GM23338 (cell line): ENCODE measurements around the gene PGRMC2. TPM values are rescaled to one million over a fixed set of nuclear protein-coding genes. Genes with fewer than 3 reads are reported as not detected.

ENCODE experiments used
- ATAC-seq: fragments of 200-7000 bp; cut with Tn5 transposase; 3 replicates; pipeline ENCODE4 v1.9.1; 2020
- DNase-seq: peaks from one replicate; pipeline ENCODE4 v3.0.0-alpha.2; 2015; ENCODE audit warnings: low spot score
- H2AFZ ChIP-seq: fragments of 200-600 bp; sonication (generic); 2 replicates; pipeline ENCODE4 v1.8.0; 2016; ENCODE audit warnings: antibody characterized with exemption, mild to moderate bottlenecking, moderate library complexity
- H3F3A ChIP-seq: fragments of 200-600 bp; sonication (generic); replicated peaks from 2 replicates; pipeline ENCODE4 v1.8.0; 2017; ENCODE audit warnings: antibody characterized with exemption, mixed run types, low read depth
- H3K27ac ChIP-seq: fragments of 200-600 bp; sonication (generic); 2 replicates; pipeline ENCODE4 v1.6.1; 2016; ENCODE audit warnings: low read depth
- H3K27me3 ChIP-seq: fragments of 200-600 bp; sonication (generic); 2 replicates; pipeline ENCODE4 v1.8.0; 2016; ENCODE audit warnings: mild to moderate bottlenecking, mixed run types, moderate library complexity; ENCODE audit not compliant: insufficient read depth
- H3K36me3 ChIP-seq: fragments of 200-600 bp; sonication (generic); 2 replicates; pipeline ENCODE4 v1.8.0; 2016; ENCODE audit warnings: mild to moderate bottlenecking; ENCODE audit not compliant: insufficient read depth
- H3K4me1 ChIP-seq: fragments of 200-600 bp; sonication (generic); 2 replicates; pipeline ENCODE4 v1.8.0; 2016; ENCODE audit warnings: mild to moderate bottlenecking, moderate library complexity; ENCODE audit not compliant: insufficient read depth
- H3K4me2 ChIP-seq: fragments of 200-600 bp; sonication (generic); 2 replicates; pipeline ENCODE4 v1.7.1; 2017; ENCODE audit warnings: mixed run types
- H3K4me3 ChIP-seq: fragments of 200-600 bp; sonication (generic); 2 replicates; pipeline ENCODE4 v1.6.1; 2016; ENCODE audit warnings: mixed run types
- H3K79me2 ChIP-seq: fragments of 200-600 bp; sonication (generic); replicated peaks from 2 replicates; pipeline ENCODE4 v1.8.0; 2017; ENCODE audit warnings: mild to moderate bottlenecking; ENCODE audit not compliant: insufficient read depth
- H3K9me2 ChIP-seq: fragments of 200-600 bp; sonication (generic); 2 replicates; pipeline ENCODE4 v1.8.0; 2017; ENCODE audit not compliant: insufficient read depth
- H4K20me1 ChIP-seq: fragments of 200-600 bp; sonication (generic); replicated peaks from 2 replicates; pipeline ENCODE4 v1.8.0; 2017; ENCODE audit warnings: mild to moderate bottlenecking; ENCODE audit not compliant: insufficient read depth
- H3K27ac Mint-ChIP-seq: 2 replicates; pipeline ENCODE4 v1.8.0; 2020; ENCODE audit warnings: inconsistent platforms, mild to moderate bottlenecking, moderate library complexity, mixed read lengths
- H3K27me3 Mint-ChIP-seq: 3 replicates; pipeline ENCODE4 v1.8.0; 2022; ENCODE audit warnings: low read depth, mild to moderate bottlenecking, moderate library complexity, mixed read lengths, inconsistent platforms; ENCODE audit not compliant: insufficient read depth, poor library complexity
- H3K36me3 Mint-ChIP-seq: 3 replicates; pipeline ENCODE4 v1.8.0; 2021; ENCODE audit warnings: low read depth, mild to moderate bottlenecking, inconsistent platforms, moderate library complexity, mixed read lengths
- H3K4me1 Mint-ChIP-seq: 3 replicates; pipeline ENCODE4 v1.8.0; 2020; ENCODE audit warnings: mild to moderate bottlenecking, inconsistent platforms, mixed read lengths
- H3K4me3 Mint-ChIP-seq: 3 replicates; pipeline ENCODE4 v1.8.0; 2021; ENCODE audit warnings: moderate library complexity, mild to moderate bottlenecking, inconsistent platforms, mixed read lengths
- H3K9me3 Mint-ChIP-seq: 3 replicates; pipeline ENCODE4 v1.8.0; 2020; ENCODE audit warnings: moderate library complexity, mild to moderate bottlenecking, inconsistent platforms, mixed read lengths
- CREB1 ChIP-seq: fragments of 250-450 bp; sonication (Bioruptor Pico); IDR thresholded peaks from 2 replicates; pipeline ENCODE4 v1.5.0; 2020; ENCODE audit warnings: low read depth, mild to moderate bottlenecking, moderate library complexity
- EZH2 ChIP-seq: fragments of 200-600 bp; sonication (generic); IDR thresholded peaks from one replicate; pipeline ENCODE4 v1.8.0; 2017; ENCODE audit warnings: antibody characterized with exemption, mild to moderate bottlenecking, low read depth; ENCODE audit not compliant: unreplicated experiment
- EZH2phosphoT487 ChIP-seq: fragments of 200-600 bp; sonication (generic); IDR thresholded peaks from one replicate; pipeline ENCODE4 v1.8.1; 2018; ENCODE audit warnings: antibody characterized with exemption; ENCODE audit not compliant: unreplicated experiment
- JUNB ChIP-seq: IDR thresholded peaks from one replicate; pipeline ENCODE4 v1.6.1; 2016; ENCODE audit warnings: antibody characterized with exemption; ENCODE audit not compliant: unreplicated experiment
- NANOG ChIP-seq: IDR thresholded peaks from 2 replicates; pipeline ENCODE4 v1.6.1; 2016; ENCODE audit warnings: antibody characterized with exemption, borderline replicate concordance
- REST ChIP-seq: IDR thresholded peaks from one replicate; pipeline ENCODE4 v1.6.1; 2018; ENCODE audit warnings: antibody characterized with exemption; ENCODE audit not compliant: unreplicated experiment
- STAT1 ChIP-seq: IDR thresholded peaks from one replicate; pipeline ENCODE4 v1.6.1; 2016; ENCODE audit warnings: antibody characterized with exemption; ENCODE audit not compliant: unreplicated experiment
- ZNF114 ChIP-seq: fragments of 250-450 bp; sonication (Bioruptor Pico); IDR thresholded peaks from 2 replicates; pipeline ENCODE4 v1.5.0; 2020; ENCODE audit warnings: mild to moderate bottlenecking, moderate library complexity
- ZNF331 ChIP-seq: fragments of 250-450 bp; sonication (Bioruptor Pico); IDR thresholded peaks from 2 replicates; pipeline ENCODE4 v1.5.0; 2020; ENCODE audit warnings: low read depth, mild to moderate bottlenecking, moderate library complexity
- ZNF462 ChIP-seq: fragments of 250-450 bp; sonication (Bioruptor Pico); IDR thresholded peaks from 2 replicates; pipeline ENCODE4 v1.5.0; 2020; ENCODE audit warnings: mild to moderate bottlenecking, moderate library complexity
- polyA plus RNA-seq: library from polyadenylated mRNA; unstranded; fragments of >200 nt; fragmentation: Nextera tagmentation; extraction: Ambion mirVana; gene quantifications from 2 replicates; pipeline ENCODE4 v1.2.1, GENCODE V29; 2016
- total RNA-seq: library from RNA; depleted of rRNA; stranded (reverse); fragments of >200 nt; shearing (Covaris generic); gene quantifications from 2 replicates; pipeline ENCODE4 v1.2.3, GENCODE V29; 2014

PGRMC2 gene
- total and polyA plus RNA-seq, 2 experiments from 2014 or later, result 40.2 to 61.9 TPM

DNA sequence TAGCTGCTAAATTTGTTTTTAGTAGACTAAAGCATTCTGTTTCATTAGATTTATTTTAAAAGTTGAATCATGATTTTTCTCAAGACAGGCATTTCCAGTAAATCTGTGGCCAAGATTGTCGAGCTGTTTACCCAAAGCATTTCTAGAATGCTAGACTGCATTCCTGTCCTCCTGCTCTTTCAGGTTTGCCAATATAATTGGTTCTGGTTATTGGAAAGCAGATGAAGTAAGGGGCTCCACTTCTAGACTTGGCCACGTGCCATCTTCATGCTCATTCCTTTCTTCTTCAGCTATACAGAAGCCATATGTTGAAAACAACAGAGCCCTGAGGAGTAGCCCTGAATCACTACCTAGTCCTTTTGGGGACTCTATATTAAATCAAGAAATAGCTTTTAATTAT lies 62.5 kb downstream of the PGRMC2 start (continued):
- TF ChIP-seq NANOG, result no peak
- no peak for TF ChIP-seq ZNF114 (CRISPR knock-in tag)

DNA sequence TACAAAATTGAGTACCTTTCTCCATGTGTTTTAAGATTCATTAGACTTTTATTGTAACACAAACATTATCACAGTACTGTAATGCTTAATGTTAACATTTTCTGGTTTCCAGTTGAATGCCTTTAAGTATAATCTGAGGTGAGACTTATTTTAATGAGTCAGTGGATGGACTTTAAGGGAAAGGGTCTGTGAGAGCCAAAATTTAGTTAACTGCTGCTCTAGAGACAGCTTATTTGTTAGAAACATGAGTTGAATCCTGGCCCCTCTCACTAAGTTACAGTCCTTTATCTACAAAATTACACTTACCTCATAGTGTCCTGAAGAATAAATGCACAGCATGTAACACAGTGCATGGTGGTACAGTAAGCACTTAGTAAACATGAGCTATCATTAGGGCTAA lies 66.0 kb downstream of the PGRMC2 start:
- no peak for DNase-seq
- no peaks in the 10 kb centered on the region for H3K27me3 Mint-ChIP-seq
- ATAC-seq, result no peak
- no peaks in the 10 kb centered on the region for H3K4me1 ChIP-seq
- H3K4me3 ChIP-seq, result no peak overlapping the region
- H3K27ac ChIP-seq, result no peak overlapping the region
- H2AFZ ChIP-seq, result no peak overlapping the region
- no peaks in the 10 kb centered on the region for H3K27me3 ChIP-seq
- no peaks in the 10 kb centered on the region for H3K4me1 Mint-ChIP-seq
- H3K4me2 ChIP-seq, result no peak overlapping the region
- H3K36me3 Mint-ChIP-seq, result no peaks in the 10 kb centered on the region
- H3K4me3 Mint-ChIP-seq, result no peak overlapping the region
- H3K36me3 ChIP-seq, result no peaks in the 10 kb centered on the region
- no peaks in the 10 kb centered on the region for H3F3A ChIP-seq
- no peaks in the 10 kb centered on the region for H3K9me2 ChIP-seq
- H4K20me1 ChIP-seq, result no peaks in the 10 kb centered on the region
- TF ChIP-seq EZH2, result no peak
- no peak for TF ChIP-seq CREB1 (CRISPR knock-in tag)
- TF ChIP-seq ZNF331 (CRISPR knock-in tag), result no peak
- no peak for TF ChIP-seq NANOG
- TF ChIP-seq STAT1, result no peak
- no peak for TF ChIP-seq REST
- TF ChIP-seq JUNB, result no peak
- TF ChIP-seq EZH2phosphoT487, result no peak
- no peak for TF ChIP-seq ZNF462 (CRISPR knock-in tag)
- no peaks in the 10 kb centered on the region for H3K79me2 ChIP-seq
- H3K9me3 Mint-ChIP-seq, result no peaks in the 10 kb centered on the region; the same call in 2 of the 3 replicates
- H3K27ac Mint-ChIP-seq, result no peak overlapping the region
